Measurements from ENCODE around the gene CRMP1.

- no peak for TF ChIP-seq POLR2A (IDR thresholded peaks at IDR 0.05)
- no peak for TF ChIP-seq CTCF (IDR thresholded peaks at IDR 0.05)
Observed at GRCh38 chr4:5826437-5827107, 66.3 kb downstream of the CRMP1 start.
